OCI-LY7 (cell line): ENCODE measurements around the gene TOP1. TPM values are rescaled to one million over a fixed set of nuclear protein-coding genes. Genes with fewer than 3 reads are reported as not detected.

ENCODE experiments used
- BruUV-seq: library from RNA; stranded (reverse); fragments of 400-500 nt; replicated peaks from 2 replicates; lab custom pipeline; 2021; lab: Mats Ljungman, UMichigan
- CTCF ChIA-PET: fragments of 300-600 bp; sonication (Branson Sonifier 250); formaldehyde crosslinking; loops from one replicate; lab custom pipeline; 2022; ENCODE audit warnings: antibody characterized with exemption; ENCODE audit not compliant: unreplicated experiment; lab: Charles Lee
- POLR2A ChIA-PET: fragments of 300-600 bp; sonication (Branson Sonifier 250); formaldehyde crosslinking; loops from one replicate; lab custom pipeline; 2022; ENCODE audit warnings: antibody characterized with exemption; lab: Charles Lee
- DNase-seq: peaks from one replicate; pipeline ENCODE4 v3.0.0-alpha.2; 2015; ENCODE audit warnings: low spot score
- H2AFZ ChIP-seq: fragments of 200-600 bp; sonication (generic), shearing (Covaris generic); 2 replicates; pipeline ENCODE4 v1.6.1; 2014; ENCODE audit warnings: mild to moderate bottlenecking, antibody characterized with exemption, low read length, moderate library complexity
- H3K27ac ChIP-seq: fragments of 200-600 bp; sonication (generic); 2 replicates; pipeline ENCODE4 v1.5.1; 2014; ENCODE audit warnings: mixed run types, low read depth, mild to moderate bottlenecking, moderate library complexity, low read length, inconsistent platforms; ENCODE audit not compliant: poor library complexity, severe bottlenecking
- H3K36me3 ChIP-seq: fragments of 200-600 bp; sonication (generic); 2 replicates; pipeline ENCODE4 v1.6.1; 2014; ENCODE audit warnings: mild to moderate bottlenecking, antibody characterized with exemption, low read length, moderate library complexity, mixed read lengths; ENCODE audit not compliant: insufficient read depth
- H3K4me1 ChIP-seq: fragments of 200-600 bp; sonication (generic); 2 replicates; pipeline ENCODE4 v1.5.1; 2014; ENCODE audit warnings: mild to moderate bottlenecking, low read length; ENCODE audit not compliant: insufficient read depth, poor library complexity, severe bottlenecking
- H3K4me2 ChIP-seq: fragments of 200-600 bp; sonication (generic); 2 replicates; pipeline ENCODE4 v1.6.1; 2014; ENCODE audit warnings: mild to moderate bottlenecking, low read length
- H3K4me3 ChIP-seq: fragments of 200-600 bp; sonication (generic); 2 replicates; pipeline ENCODE4 v1.5.1; 2014; ENCODE audit warnings: mild to moderate bottlenecking, low read depth, low read length; ENCODE audit not compliant: poor library complexity, severe bottlenecking
- H3K79me2 ChIP-seq: fragments of 200-600 bp; sonication (generic); 2 replicates; pipeline ENCODE4 v1.6.1; 2016; ENCODE audit warnings: low read depth, mild to moderate bottlenecking, low read length, moderate library complexity, mixed read lengths; ENCODE audit not compliant: insufficient read depth
- H3K9me2 ChIP-seq: fragments of 200-600 bp; sonication (generic); 2 replicates; pipeline ENCODE4 v1.6.1; 2016; ENCODE audit warnings: mild to moderate bottlenecking, low read length, mixed read lengths; ENCODE audit not compliant: insufficient read depth
- H3K9me3 ChIP-seq: fragments of 200-600 bp; sonication (generic); 2 replicates; pipeline ENCODE4 v1.6.1; 2014; ENCODE audit warnings: mild to moderate bottlenecking, mixed run types, low read length, mixed read lengths
- H4K20me1 ChIP-seq: fragments of 200-600 bp; sonication (generic); 2 replicates; pipeline ENCODE4 v1.6.1; 2014; ENCODE audit warnings: mild to moderate bottlenecking, antibody characterized with exemption, low read length, moderate library complexity, mixed read lengths; ENCODE audit not compliant: insufficient read depth
- CTCF ChIP-seq: fragments of 200-600 bp; sonication (generic); conservative IDR thresholded peaks from 2 replicates; pipeline ENCODE4 v1.5.1; 2014; ENCODE audit warnings: mild to moderate bottlenecking, antibody characterized with exemption, low read length, moderate library complexity, mixed read lengths
- EZH2phosphoT487 ChIP-seq: fragments of 200-600 bp; sonication (generic); IDR thresholded peaks from 2 replicates; pipeline ENCODE4 v1.6.1; 2018; ENCODE audit warnings: low read depth, borderline replicate concordance, mild to moderate bottlenecking, mixed run types, antibody characterized with exemption, low read length, moderate library complexity, mixed read lengths
- intact Hi-C: fragments of 100-400 bp; cut with micrococcal nuclease; formaldehyde crosslinking; loops from one replicate; pipeline ENCODE4 v1.10.0; 2022; ENCODE audit not compliant: unreplicated experiment
- total RNA-seq, 2 experiments: library from RNA; depleted of rRNA in 1 of 2; stranded (reverse); fragments of >200 nt in 1 of 2; shearing (Covaris generic) in 1 of 2; gene quantifications; 2 replicates each; pipeline ENCODE4 v1.2.3, GENCODE V29; 2014 to 2022

TOP1 gene
- total RNA-seq, 2 experiments from 2014 or later = 44.6 to 200 TPM

GRCh38 chr20:41108531-41108930 is 79.9 kb downstream of the TOP1 start:
- no peak for DNase-seq
- H3K4me2 ChIP-seq = no peak overlapping the region
- no peaks in the 10 kb centered on the region for H3K4me1 ChIP-seq
- H3K27ac ChIP-seq = no peak overlapping the region
- no peaks in the 10 kb centered on the region for H3K79me2 ChIP-seq
- H3K9me3 ChIP-seq = no peaks in the 10 kb centered on the region
- no peaks in the 10 kb centered on the region for H4K20me1 ChIP-seq
- CTCF ChIA-PET = no interaction called here
- H2AFZ ChIP-seq = no peak overlapping the region
- H3K9me2 ChIP-seq = no peaks in the 10 kb centered on the region
- TF ChIP-seq EZH2phosphoT487 (no peak), CTCF (no peak)
- intact Hi-C loops = no loop called here
- POLR2A ChIA-PET = no interaction called here
- H3K4me3 ChIP-seq = no peak overlapping the region
- H3K36me3 ChIP-seq = peaks cover 99% of the 10 kb centered on the region
- no TSS peak for BruUV-seq

- ChIA-PET POLR2A (no interaction called here), CTCF (no interaction called here)
- no peaks in the 10 kb centered on the region for H3K9me2 ChIP-seq
- no peak overlapping the region for H3K4me2 ChIP-seq
- no peak overlapping the region for H3K27ac ChIP-seq
- H3K9me3 ChIP-seq = no peaks in the 10 kb centered on the region
- H2AFZ ChIP-seq = no peak overlapping the region
- H3K36me3 ChIP-seq = peaks cover 99% of the 10 kb centered on the region
- no TSS peak for BruUV-seq
- TF ChIP-seq EZH2phosphoT487 = no peak
- no peak for TF ChIP-seq CTCF
- no peaks in the 10 kb centered on the region for H3K4me1 ChIP-seq
- DNase-seq = no peak
- intact Hi-C loops = no loop called here
- no peaks in the 10 kb centered on the region for H4K20me1 ChIP-seq
- H3K79me2 ChIP-seq = no peaks in the 10 kb centered on the region
- H3K4me3 ChIP-seq = no peak overlapping the region
Measured at GRCh38 chr20:41110012-41110411, 81.4 kb downstream of the TOP1 start.

- intact Hi-C loops = no loop called here
- TF ChIP-seq EZH2phosphoT487 (no peak), CTCF (no peak)
- H3K4me1 ChIP-seq = no peaks in the 10 kb centered on the region
- H3K36me3 ChIP-seq = peaks cover 99% of the 10 kb centered on the region
- no peaks in the 10 kb centered on the region for H4K20me1 ChIP-seq
- no peaks in the 10 kb centered on the region for H3K9me3 ChIP-seq
- no peaks in the 10 kb centered on the region for H3K79me2 ChIP-seq
- BruUV-seq = no TSS peak
- no peak overlapping the region for H3K27ac ChIP-seq
- no peak overlapping the region for H3K4me2 ChIP-seq
- no peak overlapping the region for H2AFZ ChIP-seq
- CTCF ChIA-PET = no interaction called here
- DNase-seq = no peak
- H3K4me3 ChIP-seq = no peak overlapping the region
- no peaks in the 10 kb centered on the region for H3K9me2 ChIP-seq
- POLR2A ChIA-PET = interaction anchor here (0.7 kb wide), 1 partner anchor 138 kb away, joined by 4 read pairs; no protein-coding TSS in a partner anchor
Measured at GRCh38 chr20:41110930-41111577, 82.4 kb downstream of the TOP1 start.
